H1 (cell line): Measurements from ENCODE around the gene LYVE1. TPM values are rescaled to one million over a fixed set of nuclear protein-coding genes. Genes with fewer than 3 reads are reported as not detected.

Experiments
- CTCF ChIA-PET: fragments of 300-600 bp; sonication (Branson Sonifier 250); formaldehyde crosslinking; loops from one replicate; lab custom pipeline; 2021; ENCODE audit not compliant: partially characterized antibody; lab: Charles Lee
- POLR2A ChIA-PET: fragments of 300-600 bp; sonication (Branson Sonifier 250); formaldehyde crosslinking; loops from one replicate; lab custom pipeline; 2021; ENCODE audit warnings: inconsistent platforms; ENCODE audit not compliant: partially characterized antibody; lab: Charles Lee
- DNase-seq, 2 experiments: peaks; one replicate each; pipeline versions ENCODE4 v3.0.0 to v3.0.0-alpha.2; 2010 to 2022; ENCODE audit warnings: low spot score in 2 of 2, low read depth in 1 of 2, mixed read lengths in 1 of 2
- FAIRE-seq: peaks from 2 replicates; lab custom pipeline; 2011; peaks lifted over from hg19 to GRCh38; lab: Jason Lieb, UNC
- H2AFZ ChIP-seq: 2 replicates; pipeline ENCODE4 v1.8.1; 2012; ENCODE audit warnings: low read length, inconsistent platforms
- H2AK5ac ChIP-seq: 2 replicates; pipeline ENCODE4 v1.6.1; 2013; ENCODE audit warnings: low read depth, low read length
- H2BK120ac ChIP-seq: replicated peaks from 2 replicates; pipeline ENCODE3; 2013; ENCODE audit warnings: low read depth, low read length, inconsistent platforms
- H2BK12ac ChIP-seq: 2 replicates; pipeline ENCODE4 v1.6.1; 2013; ENCODE audit warnings: low read depth, low read length
- H2BK15ac ChIP-seq: 2 replicates; pipeline ENCODE4 v1.6.1; 2013; ENCODE audit warnings: low read length
- H2BK20ac ChIP-seq: 2 replicates; pipeline ENCODE4 v1.6.1; 2013; ENCODE audit warnings: low read length
- H2BK5ac ChIP-seq: 2 replicates; pipeline ENCODE4 v1.6.1; 2013; ENCODE audit warnings: low read depth, low read length
- H3K14ac ChIP-seq: 2 replicates; pipeline ENCODE4 v1.6.1; 2013; ENCODE audit warnings: inconsistent platforms; ENCODE audit not compliant: insufficient read length
- H3K18ac ChIP-seq: 2 replicates; pipeline ENCODE4 v1.6.1; 2013; ENCODE audit warnings: low read length; ENCODE audit errors: extremely low read depth
- H3K23ac ChIP-seq: 2 replicates; pipeline ENCODE4 v1.6.1; 2013; ENCODE audit warnings: inconsistent platforms; ENCODE audit not compliant: insufficient read length
- H3K23me2 ChIP-seq: 2 replicates; pipeline ENCODE4 v1.6.1; 2013; ENCODE audit warnings: low read depth, low read length
- H3K27ac ChIP-seq: 2 replicates; pipeline ENCODE4 v1.6.1; 2011; ENCODE audit warnings: low read depth, low read length, inconsistent platforms
- H3K27me3 ChIP-seq, 4 experiments: replicated peaks in 1 of 4; 1 replicate in 1 of 4; 2 replicates in 3 of 4; pipeline versions ENCODE4 v1.6.1 to v1.8.1; 2011 to 2013; ENCODE audit warnings: low read length in 3 of 4, mild to moderate bottlenecking in 3 of 4, inconsistent platforms in 2 of 4, mixed read lengths in 2 of 4, moderate library complexity in 1 of 4; ENCODE audit not compliant: control insufficient read depth in 3 of 4, insufficient read depth in 3 of 4; ENCODE audit errors: extremely low read depth in 1 of 4
- H3K36me3 ChIP-seq, 4 experiments: 2 replicates each; pipeline versions ENCODE4 v1.6.1 to v1.8.1; 2011 to 2013; ENCODE audit warnings: mild to moderate bottlenecking in 4 of 4, low read length in 3 of 4, moderate library complexity in 2 of 4, control low read depth in 1 of 4, inconsistent platforms in 1 of 4; ENCODE audit not compliant: insufficient read depth in 4 of 4, control insufficient read depth in 2 of 4
- H3K4ac ChIP-seq: replicated peaks from 2 replicates; pipeline ENCODE3; 2013; ENCODE audit warnings: low read length, low read depth, mixed read lengths, inconsistent platforms; ENCODE audit not compliant: insufficient read length
- H3K4me1 ChIP-seq, 4 experiments: replicated peaks in 1 of 4; 1 replicate in 1 of 4; 2 replicates in 3 of 4; pipeline versions ENCODE4 v1.6.1 to v1.8.1; 2011 to 2013; ENCODE audit warnings: low read length in 3 of 4, inconsistent platforms in 2 of 4, mixed read lengths in 1 of 4; ENCODE audit not compliant: insufficient read depth in 4 of 4, control insufficient read depth in 3 of 4
- H3K4me2 ChIP-seq, 2 experiments: 2 replicates each; pipeline versions ENCODE4 v1.6.1 to v1.8.1; 2011 to 2013; ENCODE audit warnings: low read depth in 2 of 2, low read length in 2 of 2, control low read depth in 1 of 2, inconsistent platforms in 1 of 2, mild to moderate bottlenecking in 1 of 2; ENCODE audit not compliant: insufficient read depth in 1 of 2
- H3K4me3 ChIP-seq, 4 experiments: fragments of 200-600, 300-600 bp in 1 of 4; sonication (generic), shearing (Covaris generic), sonication (Bioruptor Twin) in 1 of 4; 2 replicates each; pipeline versions ENCODE4 v1.5.1 to v1.8.1; 2011 to 2016; ENCODE audit warnings: low read length in 4 of 4, low read depth in 3 of 4, control low read depth in 2 of 4, inconsistent platforms in 2 of 4, mild to moderate bottlenecking in 2 of 4, mixed read lengths in 1 of 4, moderate library complexity in 1 of 4; ENCODE audit not compliant: insufficient read depth in 2 of 4; ENCODE audit errors: extremely low read depth in 1 of 4
- H3K56ac ChIP-seq: replicated peaks from 2 replicates; pipeline ENCODE3; 2013; ENCODE audit warnings: low read depth, mild to moderate bottlenecking, mixed read lengths, low read length, inconsistent platforms; ENCODE audit not compliant: insufficient read length
- H3K79me1 ChIP-seq: 2 replicates; pipeline ENCODE4 v1.6.1; 2013; ENCODE audit warnings: low read depth, low read length, control low read depth
- H3K79me2 ChIP-seq, 2 experiments: 2 replicates each; pipeline versions ENCODE4 v1.6.1 to v1.8.1; 2012 to 2013; ENCODE audit warnings: low read length in 2 of 2, mild to moderate bottlenecking in 2 of 2, inconsistent platforms in 1 of 2; ENCODE audit not compliant: insufficient read depth in 2 of 2, control insufficient read depth in 1 of 2
- H3K9ac ChIP-seq, 4 experiments: replicated peaks in 1 of 4; 1 replicate in 1 of 4; 2 replicates in 3 of 4; pipeline versions ENCODE4 v1.6.1 to v1.8.1; 2011 to 2013; ENCODE audit warnings: low read depth in 3 of 4, low read length in 3 of 4, control low read depth in 2 of 4, mild to moderate bottlenecking in 2 of 4, moderate library complexity in 2 of 4, inconsistent platforms in 1 of 4; ENCODE audit errors: extremely low read depth in 1 of 4
- H3K9me3 ChIP-seq, 2 experiments: 2 replicates each; pipeline versions ENCODE4 v1.6.1 to v1.8.1; 2012 to 2013; ENCODE audit warnings: mild to moderate bottlenecking in 2 of 2, moderate library complexity in 2 of 2, control low read depth in 1 of 2, inconsistent platforms in 1 of 2, low read depth in 1 of 2, low read length in 1 of 2, mixed read lengths in 1 of 2; ENCODE audit not compliant: insufficient read depth in 2 of 2
- H4K20me1 ChIP-seq, 2 experiments: replicated peaks in 1 of 2; 2 replicates each; pipeline versions ENCODE3 to v1.8.1; 2011 to 2013; ENCODE audit warnings: inconsistent platforms in 2 of 2, low read length in 2 of 2, mild to moderate bottlenecking in 1 of 2; ENCODE audit not compliant: insufficient read depth in 2 of 2, control insufficient read depth in 1 of 2
- H4K5ac ChIP-seq: 2 replicates; pipeline ENCODE4 v1.6.1; 2013; ENCODE audit warnings: low read length, low read depth, mixed read lengths, inconsistent platforms; ENCODE audit not compliant: insufficient read length
- H4K8ac ChIP-seq: 2 replicates; pipeline ENCODE4 v1.8.0; 2013; ENCODE audit warnings: mild to moderate bottlenecking, moderate library complexity, low read length, inconsistent platforms; ENCODE audit not compliant: insufficient read depth; ENCODE audit errors: extremely low read depth
- H4K91ac ChIP-seq: replicated peaks from 2 replicates; pipeline ENCODE3; 2013; ENCODE audit warnings: low read length, mixed read lengths, inconsistent platforms; ENCODE audit not compliant: insufficient read length
- CHD2 ChIP-seq: IDR thresholded peaks from 2 replicates; pipeline ENCODE4 v1.6.1; 2012; ENCODE audit warnings: low read length, improper control_type of control experiment
- EP300 ChIP-seq, 2 experiments: IDR thresholded peaks; 1 replicate in 1 of 2; 2 replicates in 1 of 2; pipeline ENCODE4 v1.6.1; 2011 to 2012; ENCODE audit warnings: low read depth in 2 of 2, low read length in 2 of 2, mild to moderate bottlenecking in 2 of 2, borderline replicate concordance in 1 of 2, inconsistent platforms in 1 of 2, moderate library complexity in 1 of 2
- WGBS, 2 experiments: shearing (Covaris generic) in 1 of 2; methylation state at CpG; one replicate each; pipeline versions ENCODE4 v1.1.6 to v1.1.7; 2013 to 2015; ENCODE audit warnings: low lambda C conversion rate in 2 of 2, mixed read lengths in 2 of 2, inconsistent platforms in 1 of 2, low coverage in 1 of 2, missing lambda C conversion rate in 1 of 2; ENCODE audit not compliant: insufficient replicate concordance in 2 of 2, insufficient coverage in 1 of 2, insufficient read length in 1 of 2; ENCODE audit errors: extremely low coverage in 1 of 2, missing lambda C conversion rate in 1 of 2; 5-methylcytosine and 5-hydroxymethylcytosine counted together
- polyA plus RNA-seq, 7 experiments: library from polyadenylated mRNA; depleted of rRNA in 3 of 7; stranded (reverse) in 5 of 7; unstranded in 2 of 7; fragments of >200 nt in 5 of 7; fragments of 200-250 nt in 2 of 7; gene quantifications; 1 replicate in 5 of 7; 2 replicates in 1 of 7; 4 replicates in 1 of 7; pipeline versions ENCODE4 v1.2.1 to v1.2.3, GENCODE V29; 2011 to 2013; ENCODE audit warnings: missing spikeins in 2 of 7, mixed read lengths in 2 of 7
- total RNA-seq: library from RNA; stranded (reverse); fragmentation: NEBNext Ultra II Directional; extraction: Animal tissue kit (Norgen Biotek cat#: 25700); gene quantifications from 2 replicates; pipeline ENCODE4 v1.2.1, GENCODE V29; 2021

Gene LYVE1
- total and polyA plus RNA-seq, 2 of the 8 experiments (the other 6 are each of a cell fraction or from before 2014, with no cell fraction given) = 0.09 TPM; not detected in 1

- CTCF ChIA-PET = interaction anchor here (1.0 to 2.0 kb wide), 2 partner anchors 13 to 67 kb away, joined by 3 to 4 read pairs; no protein-coding TSS in a partner anchor
- H2AK5ac ChIP-seq = no peak overlapping the region
- H3K4me1 ChIP-seq = no peaks in the 10 kb centered on the region
- no peak overlapping the region for H4K8ac ChIP-seq
- 91% methylated on average over 7 of the region's 7 CpGs; no CpG with 5 or more reads in 1 of the 2 experiments for WGBS, 2 experiments
- no peak overlapping the region for H3K4me3 ChIP-seq
- H2BK12ac ChIP-seq = no peak overlapping the region
- no peaks in the 10 kb centered on the region for H3K36me3 ChIP-seq
- H3K27me3 ChIP-seq = no peaks in the 10 kb centered on the region
- no peaks in the 10 kb centered on the region for H3K79me2 ChIP-seq
- no peak overlapping the region for H3K9ac ChIP-seq
- peaks cover 2% of the 10 kb centered on the region; the same call in 1 of the 2 replicates for H3K23me2 ChIP-seq
- H3K4me2 ChIP-seq = no peak overlapping the region
- no peak overlapping the region for H4K5ac ChIP-seq
- H3K23ac ChIP-seq = no peak overlapping the region
- DNase-seq (no peak), FAIRE-seq (no peak)
- no peaks in the 10 kb centered on the region for H3K9me3 ChIP-seq
- POLR2A ChIA-PET = no interaction called here
- H2BK120ac ChIP-seq = no peak overlapping the region
- H2BK15ac ChIP-seq = no peak overlapping the region
- no peak overlapping the region for H2BK5ac ChIP-seq
- H3K56ac ChIP-seq = no peak overlapping the region
- H3K79me1 ChIP-seq = no peaks in the 10 kb centered on the region
- H3K27ac ChIP-seq = no peak overlapping the region
- no peak overlapping the region for H2AFZ ChIP-seq
- no peak overlapping the region for H3K4ac ChIP-seq
- H3K18ac ChIP-seq = no peak overlapping the region
- no peak overlapping the region for H4K91ac ChIP-seq
- no peak overlapping the region for H3K14ac ChIP-seq
- no peaks in the 10 kb centered on the region for H4K20me1 ChIP-seq
- H2BK20ac ChIP-seq = no peak overlapping the region
- TF ChIP-seq CHD2 (no peak), EP300 (IDR thresholded peaks at IDR 0.05; ENCODE audit: borderline replicate concordance in 1 of 2, low read depth in 2 of 2, low read length in 2 of 2) (no peak)
Observed at GRCh38 chr11:10587388-10587787, 18.9 kb upstream of the LYVE1 start.
